Activated effector memory CD4-positive, alpha-beta T cell treated with Interleukin-2 at 50 U/mL for 16 hours (primary cell): Measurements from ENCODE around the gene FAM163B.

ENCODE experiments used
- DNase-seq: peaks from one replicate; pipeline ENCODE4 v3.0.0-alpha.2; 2020

The FAM163B gene

DNA sequence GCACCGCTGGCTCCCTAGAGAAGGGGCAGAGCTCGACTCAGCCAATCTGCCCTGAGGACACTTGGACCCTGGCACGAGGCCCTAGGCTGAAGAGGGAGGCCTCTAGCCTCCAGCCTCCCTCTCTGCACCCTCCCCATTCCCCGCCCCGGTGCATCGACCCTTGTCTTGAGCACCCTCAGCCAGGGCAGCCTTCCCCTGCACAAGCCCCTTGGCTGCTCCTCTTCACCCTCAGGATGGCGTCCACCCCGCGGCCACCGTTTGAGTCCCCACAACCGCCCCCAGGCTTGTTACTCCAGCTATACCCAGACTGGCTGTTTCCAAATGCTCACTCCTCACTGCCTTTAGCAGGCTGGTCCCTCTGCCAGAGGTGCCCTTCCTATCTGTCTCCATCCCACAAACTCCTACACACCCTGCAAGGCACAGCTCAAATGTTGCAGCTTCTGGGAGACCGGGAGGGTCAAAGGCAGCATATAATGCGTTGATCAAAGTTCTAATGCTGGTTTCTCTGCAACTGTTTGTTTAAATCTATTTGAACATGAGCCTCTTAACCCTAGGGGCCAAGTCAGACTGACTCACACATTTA lies 6.5 kb upstream of the FAM163B start:
- DNase-seq = no peak

- no peak for DNase-seq
These were observed 6.0 kb upstream of the FAM163B start for GRCh38 chr9:133615186-133615585.

DNA sequence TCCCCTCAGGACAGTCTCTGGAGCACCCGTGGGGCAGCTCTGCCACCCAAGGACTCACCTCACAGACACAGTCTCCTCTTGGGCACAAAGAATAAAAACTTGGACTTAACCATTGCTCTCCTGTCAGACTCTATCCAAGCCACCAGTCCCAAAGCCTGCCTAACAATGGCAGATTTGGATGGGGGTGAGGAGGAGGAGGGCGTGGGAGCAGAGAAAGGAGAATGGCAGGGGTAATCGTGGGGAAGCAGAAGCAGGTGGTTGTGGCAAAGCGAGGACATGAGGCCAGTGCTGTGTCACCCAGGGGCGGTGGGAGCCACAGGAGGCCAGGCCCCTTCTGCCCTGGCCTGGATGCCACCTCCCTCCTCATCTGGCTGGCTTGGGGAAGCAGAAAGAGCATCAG lies 5.5 kb upstream of the FAM163B start:
- no peak for DNase-seq

DNA sequence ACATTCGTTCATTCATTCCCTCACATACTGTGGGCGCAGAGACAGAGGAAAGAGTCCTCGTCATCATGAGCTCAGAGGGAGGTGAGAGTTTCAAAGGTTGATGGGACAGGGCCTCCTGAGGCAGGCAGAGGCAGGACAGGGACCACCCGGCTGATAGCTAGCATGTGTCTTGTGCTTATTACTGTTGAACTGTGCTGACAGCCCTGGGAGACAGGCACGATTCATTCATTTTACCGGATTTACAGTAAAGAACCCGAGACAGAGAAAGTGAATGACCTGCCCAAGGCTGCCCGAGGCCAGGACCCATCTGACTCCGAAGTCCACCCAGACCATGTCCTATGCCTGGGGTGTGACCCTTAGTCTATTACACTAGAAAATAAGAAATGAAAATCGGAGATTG lies 4.9 kb upstream of the FAM163B start:
- DNase-seq = no peak

- no peak for DNase-seq
These were observed 4.2 kb upstream of the FAM163B start for GRCh38 chr9:133613432-133613831.

DNA sequence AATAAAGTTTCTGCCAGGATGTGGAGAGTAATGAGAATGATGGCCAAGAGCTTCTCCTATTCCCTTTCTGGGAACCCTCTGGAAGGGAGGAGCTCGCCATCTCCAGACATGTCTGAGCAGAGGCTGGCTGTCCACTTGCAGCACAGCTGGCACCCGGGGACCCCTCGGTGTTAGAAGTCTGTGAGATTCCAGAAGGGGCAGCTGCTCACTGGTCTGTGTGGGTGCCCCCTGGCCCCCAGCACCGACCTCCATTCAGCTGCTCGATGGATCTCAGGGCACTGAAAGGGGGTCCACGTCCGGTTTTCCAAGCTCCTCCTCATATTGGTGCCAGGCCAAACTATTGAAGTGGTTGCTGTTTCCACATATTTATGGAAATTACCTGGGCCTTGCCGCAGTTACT lies 3.6 kb upstream of the FAM163B start:
- DNase-seq = no peak

DNA sequence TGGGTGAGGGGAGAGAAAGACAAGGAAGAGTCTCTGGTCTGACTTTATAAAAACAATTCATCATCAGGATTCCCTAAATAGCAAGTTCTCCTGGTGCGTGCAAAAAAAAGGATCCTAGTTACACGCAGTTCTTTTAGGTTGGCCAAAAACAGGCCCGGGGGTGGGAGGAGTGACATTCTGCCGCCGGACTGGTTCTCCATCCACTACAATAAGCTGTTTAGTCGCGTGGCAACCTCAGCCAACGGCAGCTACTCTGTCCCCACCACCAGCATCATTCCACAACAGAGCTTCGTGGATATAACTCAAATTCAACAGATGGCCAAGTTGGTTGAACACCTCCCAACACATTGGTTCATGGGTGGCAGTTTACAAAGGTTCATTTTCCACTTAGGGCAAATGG lies 2.9 kb upstream of the FAM163B start:
- DNase-seq = no peak

- DNase-seq = no peak
These were observed 1.7 kb upstream of the FAM163B start for GRCh38 chr9:133610845-133611244.

DNA sequence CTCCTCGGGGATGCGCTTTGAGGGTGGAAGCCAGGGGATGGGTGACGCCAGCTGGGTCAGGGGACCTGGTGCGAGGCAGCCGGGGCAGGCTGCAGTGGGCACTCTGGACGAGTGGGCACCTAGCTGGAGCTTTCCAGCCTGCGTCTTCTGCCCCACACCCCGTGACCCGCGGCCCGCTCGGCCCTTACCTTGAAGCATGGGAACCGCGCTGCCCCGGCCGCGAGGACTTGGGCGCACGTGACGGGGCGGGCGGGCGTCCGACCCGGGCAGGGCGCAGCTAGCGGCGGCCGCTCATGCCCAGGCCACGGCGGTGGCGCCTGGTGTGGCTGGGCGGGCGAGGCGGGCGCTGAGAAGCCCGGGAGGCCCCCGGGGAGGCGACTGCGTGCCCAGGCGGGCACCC lies 300 bp downstream of the FAM163B start:
- no peak for DNase-seq

- DNase-seq = no peak
These were observed 807 bp downstream of the FAM163B start for GRCh38 chr9:133608382-133608781.

GRCh38 chr9:133607976-133608375 lies 1.2 kb downstream of the FAM163B start:
- no peak for DNase-seq

GRCh38 chr9:133607381-133607780 lies 1.8 kb downstream of the FAM163B start:
- DNase-seq = no peak

DNA sequence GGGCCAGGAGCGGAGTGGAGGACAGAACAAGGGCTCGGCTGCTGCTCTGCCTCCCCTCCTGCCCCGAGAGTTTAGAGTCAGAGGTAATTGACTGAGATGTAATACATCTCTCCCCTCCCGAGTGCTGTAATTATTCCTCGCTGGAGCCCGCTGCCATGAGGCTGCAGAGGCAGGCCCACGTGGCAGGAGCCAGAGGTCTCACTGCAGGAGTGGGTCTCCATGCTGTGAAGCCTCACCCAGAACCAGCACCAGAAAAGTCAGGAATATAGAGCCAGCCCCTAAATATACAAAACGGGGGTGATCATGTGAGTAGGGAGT lies 2.5 kb downstream of the FAM163B start:
- no peak for DNase-seq

- no peak for DNase-seq
These were observed 3.1 kb downstream of the FAM163B start for GRCh38 chr9:133605856-133606707.

DNA sequence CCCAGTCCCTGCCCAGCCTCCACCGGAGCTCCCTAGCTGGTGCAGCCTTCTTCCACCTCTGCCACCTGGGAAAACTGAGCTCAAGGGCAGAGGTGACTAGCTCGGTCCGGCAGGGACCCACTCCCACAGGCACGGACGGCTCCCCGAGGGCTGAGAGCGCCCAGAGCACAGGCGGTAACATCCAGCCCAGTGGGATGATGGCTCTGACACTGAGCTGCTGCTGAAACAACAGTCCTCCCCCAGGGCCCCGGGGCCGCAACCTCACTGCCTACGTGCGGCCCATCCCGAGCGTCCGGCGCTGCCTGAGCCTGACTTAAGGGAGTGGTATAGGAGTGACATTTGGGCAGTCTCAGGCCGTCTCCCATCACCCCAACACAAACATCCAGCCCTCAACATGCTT lies 3.7 kb downstream of the FAM163B start:
- DNase-seq = no peak

GRCh38 chr9:133604856-133605255 lies 4.3 kb downstream of the FAM163B start:
- no peak for DNase-seq

GRCh38 chr9:133604214-133604613 lies 5.0 kb downstream of the FAM163B start:
- DNase-seq = peak; percentile 8

GRCh38 chr9:133603135-133603927 lies 5.9 kb downstream of the FAM163B start:
- no peak for DNase-seq

GRCh38 chr9:133602277-133602676 lies 6.9 kb downstream of the FAM163B start:
- DNase-seq = no peak

- DNase-seq = no peak
These were observed 7.4 kb downstream of the FAM163B start for GRCh38 chr9:133601746-133602145.

GRCh38 chr9:133600739-133601138 lies 8.4 kb downstream of the FAM163B start:
- DNase-seq = no peak

DNA sequence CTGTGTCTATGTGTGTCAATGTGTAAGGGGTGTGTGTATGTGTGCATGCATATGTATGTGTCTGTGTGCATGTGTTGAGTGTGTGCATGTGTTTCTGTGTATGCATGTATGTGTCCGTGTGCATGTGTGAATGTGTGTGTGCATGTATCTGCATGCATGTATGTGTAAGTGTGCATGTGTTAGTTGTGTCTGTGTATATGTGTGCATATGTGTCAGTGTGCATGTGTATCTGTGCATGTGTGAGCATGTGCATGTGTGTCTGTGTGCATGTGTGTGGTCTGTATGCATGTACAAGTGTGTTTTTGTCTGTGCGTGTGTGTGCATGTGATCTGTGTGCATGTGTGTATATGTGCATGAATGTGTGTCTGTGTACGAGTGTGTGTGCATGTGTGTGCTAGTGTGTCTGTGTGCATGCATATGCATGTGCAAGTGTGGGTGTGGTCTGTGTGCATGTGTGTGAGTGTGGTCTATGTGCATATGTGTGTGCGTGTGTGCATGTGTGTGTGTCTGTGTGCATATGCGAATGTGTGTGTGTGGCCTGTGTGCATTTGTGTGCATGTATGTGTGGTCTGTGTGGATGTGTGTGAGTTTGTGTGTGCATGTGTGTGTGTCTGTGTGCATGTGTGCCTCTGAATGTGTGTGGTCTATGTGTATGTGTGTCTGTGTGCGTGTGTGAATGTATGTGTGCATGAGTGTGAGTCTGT lies 9.6 kb downstream of the FAM163B start:
- no peak for DNase-seq

GRCh38 chr9:133598978-133599377 lies 10.2 kb downstream of the FAM163B start:
- DNase-seq = no peak
